ENCODE results near the gene MBD1.

Gene MBD1

GRCh38 chr18:50281295-50281971 lies at the start of gene MBD1:
TSS of gene MBD1 (minus strand) at chr18:50281523. CDS start at chr18:50279992, 1,531 bp downstream.
- no peak for TF ChIP-seq CTCF (IDR thresholded peaks at IDR 0.05; ENCODE audit: extremely low read depth, missing control alignments)
- peak; percentile 97 for DNase-seq (ENCODE audit: low spot score)

- no peak for DNase-seq (ENCODE audit: low spot score)
- TF ChIP-seq CTCF (IDR thresholded peaks at IDR 0.05; ENCODE audit: extremely low read depth, missing control alignments), result no peak
These were observed 48.9 kb upstream of the MBD1 start for GRCh38 chr18:50330176-50330575.

GRCh38 chr18:50327983-50328382 lies 46.7 kb upstream of the MBD1 start:
- no peak for DNase-seq (ENCODE audit: low spot score)
- no peak for TF ChIP-seq CTCF (IDR thresholded peaks at IDR 0.05; ENCODE audit: extremely low read depth, missing control alignments)

GRCh38 chr18:50320719-50321118 lies 39.4 kb upstream of the MBD1 start:
- DNase-seq (ENCODE audit: low spot score), result no peak
- TF ChIP-seq CTCF (IDR thresholded peaks at IDR 0.05; ENCODE audit: extremely low read depth, missing control alignments), result no peak

- no peak for TF ChIP-seq CTCF (IDR thresholded peaks at IDR 0.05; ENCODE audit: extremely low read depth, missing control alignments)
- peak; percentile 61 for DNase-seq (ENCODE audit: low spot score)
These were observed 34.0 kb upstream of the MBD1 start for GRCh38 chr18:50315100-50315871.

- TF ChIP-seq CTCF (IDR thresholded peaks at IDR 0.05; ENCODE audit: extremely low read depth, missing control alignments), result no peak
- no peak for DNase-seq (ENCODE audit: low spot score)
These were observed 32.6 kb upstream of the MBD1 start for GRCh38 chr18:50313873-50314460.

GRCh38 chr18:50313031-50313607 lies 31.8 kb upstream of the MBD1 start:
- DNase-seq (ENCODE audit: low spot score), result no peak
- TF ChIP-seq CTCF (IDR thresholded peaks at IDR 0.05; ENCODE audit: extremely low read depth, missing control alignments), result no peak
